ENCODE results near the gene SLC12A8. TPM values are rescaled to one million over a fixed set of nuclear protein-coding genes. Genes with fewer than 3 reads are reported as not detected.

SLC12A8 gene
- total RNA-seq, 1 donor from 2014 or later = 13.6 TPM

DNA sequence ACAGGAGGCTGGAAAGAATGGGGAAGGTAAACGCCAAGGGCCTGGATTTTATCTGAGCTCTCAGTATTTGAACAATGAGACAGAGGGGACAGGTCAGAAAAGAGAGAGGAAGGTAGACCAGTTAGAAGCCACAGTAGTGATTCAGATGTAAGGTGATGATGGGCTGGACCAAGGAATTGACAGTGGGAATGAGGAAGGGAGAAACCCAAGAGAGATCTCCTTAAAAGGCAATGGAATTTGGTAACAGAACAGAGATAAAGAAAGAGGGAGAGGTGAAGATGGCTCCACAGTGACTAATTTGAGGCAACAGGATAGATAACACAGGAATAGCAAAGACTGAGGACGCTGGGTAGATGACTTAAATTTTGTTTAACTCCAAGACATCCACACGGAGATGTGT is 145.3 kb downstream of the SLC12A8 start:
- no peaks in the 10 kb centered on the region for H3K36me3 ChIP-seq (ENCODE audit: control insufficient read depth, insufficient read depth, low read length)
- no peak overlapping the region for H3K4me3 ChIP-seq (ENCODE audit: low read depth, low read length)
- no peak for TF ChIP-seq CTCF (IDR thresholded peaks at IDR 0.05; ENCODE audit: insufficient read depth, low read length, poor library complexity, severe bottlenecking)
- H3K27me3 ChIP-seq (ENCODE audit: control insufficient read depth, insufficient read depth, low read length) = no peaks in the 10 kb centered on the region
- DNase-seq (ENCODE audit: low read depth) = no peak

GRCh38 chr3:125062904-125063618 is 149.5 kb downstream of the SLC12A8 start:
- peak; percentile 84 for DNase-seq (ENCODE audit: low read depth)
- H3K27me3 ChIP-seq (ENCODE audit: control insufficient read depth, insufficient read depth, low read length) = no peaks in the 10 kb centered on the region
- H3K36me3 ChIP-seq (ENCODE audit: control insufficient read depth, insufficient read depth, low read length) = no peaks in the 10 kb centered on the region
- H3K4me3 ChIP-seq (ENCODE audit: low read depth, low read length) = no peak overlapping the region
- no peak for TF ChIP-seq CTCF (IDR thresholded peaks at IDR 0.05; ENCODE audit: insufficient read depth, low read length, poor library complexity, severe bottlenecking)

- Histone ChIP-seq H3K36me3 (ENCODE audit: control insufficient read depth, insufficient read depth, low read length) (no peaks in the 10 kb centered on the region), H3K27me3 (ENCODE audit: control insufficient read depth, insufficient read depth, low read length) (no peaks in the 10 kb centered on the region), H3K4me3 (ENCODE audit: low read depth, low read length) (no peak overlapping the region)
- TF ChIP-seq CTCF (IDR thresholded peaks at IDR 0.05; ENCODE audit: insufficient read depth, low read length, poor library complexity, severe bottlenecking) = no peak
- no peak for DNase-seq (ENCODE audit: low read depth)
Measured at GRCh38 chr3:125061646-125062045, 150.9 kb downstream of the SLC12A8 start.

DNA sequence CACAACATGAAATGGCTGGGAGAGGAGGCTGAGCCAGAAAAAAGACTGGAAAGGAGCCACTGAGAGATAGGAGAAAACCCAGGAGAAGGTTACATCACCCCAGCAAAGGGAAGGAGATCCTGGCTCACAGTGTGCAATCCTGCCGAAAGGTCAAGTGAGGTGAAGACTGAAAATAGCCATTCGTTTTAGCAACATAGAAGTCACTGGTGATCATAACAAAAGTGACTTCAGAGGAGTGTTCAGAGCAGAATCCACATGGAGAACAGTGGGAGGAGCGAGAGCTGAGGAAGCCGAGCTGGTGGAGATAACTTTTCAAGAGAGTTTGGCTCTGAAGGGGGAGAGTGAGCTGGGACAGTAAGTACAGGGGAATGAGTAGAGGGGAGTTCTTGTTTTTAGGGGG is 151.4 kb downstream of the SLC12A8 start:
- no peak for TF ChIP-seq CTCF (IDR thresholded peaks at IDR 0.05; ENCODE audit: insufficient read depth, low read length, poor library complexity, severe bottlenecking)
- Histone ChIP-seq H3K36me3 (ENCODE audit: control insufficient read depth, insufficient read depth, low read length) (no peaks in the 10 kb centered on the region), H3K4me3 (ENCODE audit: low read depth, low read length) (no peak overlapping the region), H3K27me3 (ENCODE audit: control insufficient read depth, insufficient read depth, low read length) (no peaks in the 10 kb centered on the region)
- DNase-seq (ENCODE audit: low read depth) = no peak

GRCh38 chr3:125059488-125060245 is 152.9 kb downstream of the SLC12A8 start:
- DNase-seq (ENCODE audit: low read depth) = no peak
- H3K4me3 ChIP-seq (ENCODE audit: low read depth, low read length) = no peak overlapping the region
- H3K36me3 ChIP-seq (ENCODE audit: control insufficient read depth, insufficient read depth, low read length) = no peaks in the 10 kb centered on the region
- H3K27me3 ChIP-seq (ENCODE audit: control insufficient read depth, insufficient read depth, low read length) = no peaks in the 10 kb centered on the region
- no peak for TF ChIP-seq CTCF (IDR thresholded peaks at IDR 0.05; ENCODE audit: insufficient read depth, low read length, poor library complexity, severe bottlenecking)
